NCI-H1436 (cell line): ENCODE results near the gene SPSB1.

ENCODE experiments used
- DNase-seq: peaks from one replicate; lab custom pipeline; 2025; lab: John Stamatoyannopoulos, UW

The SPSB1 gene

GRCh38 chr1:9260059-9260766 lies 32.5 kb upstream of the SPSB1 start:
- DNase-seq = no peak

- no peak for DNase-seq
These were observed 31.2 kb upstream of the SPSB1 start for GRCh38 chr1:9261496-9261895.

GRCh38 chr1:9262096-9262986 lies 30.4 kb upstream of the SPSB1 start:
- DNase-seq = no peak

- no peak for DNase-seq
These were observed 29.3 kb upstream of the SPSB1 start for GRCh38 chr1:9263276-9263855.

GRCh38 chr1:9263984-9264872 lies 28.5 kb upstream of the SPSB1 start:
- DNase-seq = no peak

GRCh38 chr1:9265037-9265436 lies 27.7 kb upstream of the SPSB1 start:
- DNase-seq = no peak

GRCh38 chr1:9265968-9266367 lies 26.7 kb upstream of the SPSB1 start:
- DNase-seq = no peak

- no peak for DNase-seq
These were observed 25.4 kb upstream of the SPSB1 start for GRCh38 chr1:9267352-9267686.

GRCh38 chr1:9267827-9268581 lies 24.7 kb upstream of the SPSB1 start:
- DNase-seq = no peak

GRCh38 chr1:9269078-9269501 lies 23.6 kb upstream of the SPSB1 start:
- DNase-seq = no peak

GRCh38 chr1:9269721-9270120 lies 23.0 kb upstream of the SPSB1 start:
- no peak for DNase-seq

GRCh38 chr1:9270290-9270883 lies 22.3 kb upstream of the SPSB1 start:
- DNase-seq = peak; percentile 30

GRCh38 chr1:9271283-9271682 lies 21.4 kb upstream of the SPSB1 start:
- DNase-seq = no peak

GRCh38 chr1:9271861-9272595 lies 20.7 kb upstream of the SPSB1 start:
- no peak for DNase-seq

- no peak for DNase-seq
These were observed 19.5 kb upstream of the SPSB1 start for GRCh38 chr1:9273177-9273576.

- no peak for DNase-seq
These were observed 17.5 kb upstream of the SPSB1 start for GRCh38 chr1:9275161-9275560.

- no peak for DNase-seq
These were observed 17.1 kb upstream of the SPSB1 start for GRCh38 chr1:9275567-9276034.

GRCh38 chr1:9278116-9278515 lies 14.6 kb upstream of the SPSB1 start:
- DNase-seq = no peak

- DNase-seq = no peak
These were observed 14.0 kb upstream of the SPSB1 start for GRCh38 chr1:9278585-9279153.
